ENCODE data around the gene WNK2.

The WNK2 gene

DNA sequence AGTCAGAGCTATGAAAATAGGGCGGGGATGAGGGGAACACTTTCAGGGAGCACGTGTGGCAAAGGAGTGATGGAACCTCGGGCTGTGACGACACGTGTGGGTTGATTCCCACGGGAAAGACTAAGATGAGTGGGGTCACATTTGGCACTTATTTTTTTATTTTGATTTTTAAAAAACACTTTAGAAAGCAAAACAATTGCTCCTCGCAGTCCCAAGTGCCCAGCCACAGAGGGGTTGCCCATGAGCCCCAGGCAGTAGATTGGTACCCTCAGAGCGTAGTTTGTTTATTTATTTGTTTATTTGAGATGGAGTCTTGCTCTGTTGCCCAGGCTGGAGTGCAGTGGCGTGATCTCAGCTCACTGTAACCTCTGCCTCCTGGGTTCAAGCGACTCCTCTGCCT, 69.7 kb downstream of the WNK2 start:
- DNase-seq (ENCODE audit: low read depth in 1 of 2, low spot score in 1 of 2), result no peak

DNA sequence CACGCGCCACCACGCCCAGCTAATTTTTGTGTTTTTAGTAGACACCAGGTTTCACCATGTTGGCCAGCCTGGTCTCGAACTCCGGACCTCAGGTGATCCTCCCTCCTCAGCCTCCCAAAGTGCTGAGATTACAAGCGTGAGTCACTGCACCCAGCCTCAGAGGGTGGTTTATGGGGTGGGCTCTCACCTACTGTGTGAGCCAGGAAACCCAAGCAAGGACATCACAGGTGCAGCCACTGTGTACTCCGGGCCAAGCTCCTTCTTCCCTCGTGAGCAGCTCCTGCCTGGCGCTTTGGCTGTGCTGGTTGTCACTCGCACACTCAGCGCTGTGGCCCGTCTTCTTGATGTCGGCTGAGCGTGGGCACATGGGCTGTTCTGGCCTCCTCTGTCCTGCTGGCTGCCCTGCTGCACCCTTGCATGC, 70.1 kb downstream of the WNK2 start:
- DNase-seq (ENCODE audit: low read depth in 1 of 2, low spot score in 1 of 2), result no peak

- DNase-seq (ENCODE audit: low read depth in 1 of 2, low spot score in 1 of 2), result no peak
These were observed 71.0 kb downstream of the WNK2 start for GRCh38 chr9:93254806-93255493.

DNA sequence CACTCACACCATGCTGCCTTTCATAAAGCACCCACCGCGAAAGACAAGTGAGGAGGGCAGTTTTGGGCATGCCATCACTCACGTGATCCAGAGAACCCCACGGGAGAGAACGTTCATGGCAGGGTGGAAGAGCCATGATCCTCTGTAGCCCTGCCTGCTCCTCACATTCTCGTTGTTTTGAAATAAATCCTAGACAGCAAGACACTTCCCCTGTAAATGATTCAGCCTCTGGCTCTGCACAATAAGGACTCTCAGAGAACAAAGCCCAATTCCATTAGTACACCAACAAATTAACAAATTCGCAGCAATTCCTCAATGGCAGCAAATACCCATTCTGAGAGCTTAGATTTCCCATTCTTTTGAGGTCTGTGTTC, 71.5 kb downstream of the WNK2 start:
- no peak for DNase-seq (ENCODE audit: low read depth in 1 of 2, low spot score in 1 of 2)

DNA sequence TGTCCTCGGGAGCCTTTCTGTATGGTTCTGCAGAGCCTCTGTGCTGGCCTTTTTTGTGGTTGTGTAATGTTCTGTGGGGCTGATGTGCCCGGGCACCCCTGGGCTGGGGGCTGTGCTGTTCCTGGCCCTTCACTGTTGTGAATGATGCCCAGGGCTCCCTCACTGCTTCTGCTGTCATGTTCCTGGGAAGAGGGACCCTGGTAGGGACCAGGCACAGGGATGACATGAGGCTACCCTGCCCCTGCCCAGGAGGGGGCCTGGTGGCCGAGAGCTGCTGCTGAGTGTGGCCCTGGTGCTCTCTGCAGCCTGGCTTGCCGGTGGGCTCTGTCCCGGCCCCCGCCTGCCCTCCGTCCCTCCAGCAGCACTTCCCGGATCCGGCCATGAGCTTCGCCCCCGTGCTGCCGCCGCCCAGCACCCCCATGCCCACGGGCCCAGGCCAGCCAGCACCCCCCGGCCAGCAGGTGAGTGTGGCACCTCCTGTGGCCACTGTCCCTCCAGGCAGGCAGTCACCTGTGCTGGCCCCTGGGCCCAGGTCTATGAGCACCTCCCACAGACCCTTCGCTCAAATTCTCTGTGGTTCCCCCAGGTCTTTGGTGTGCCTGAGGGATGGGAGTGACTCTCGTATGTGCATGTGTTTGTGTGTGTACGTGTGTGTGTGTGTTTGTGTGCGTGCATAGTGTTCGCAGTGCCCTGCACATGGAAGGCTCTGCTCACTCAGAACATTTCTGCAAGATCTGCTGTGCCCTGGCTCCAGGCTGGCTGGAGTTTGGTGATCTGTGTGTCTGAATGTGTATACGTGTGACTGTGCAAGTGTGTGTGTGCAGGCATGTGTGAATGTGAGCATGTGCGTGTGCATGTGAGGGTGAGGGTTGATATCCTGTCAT, 72.3 kb downstream of the WNK2 start:
- DNase-seq (ENCODE audit: low read depth in 1 of 2, low spot score in 1 of 2), result no peak

DNA sequence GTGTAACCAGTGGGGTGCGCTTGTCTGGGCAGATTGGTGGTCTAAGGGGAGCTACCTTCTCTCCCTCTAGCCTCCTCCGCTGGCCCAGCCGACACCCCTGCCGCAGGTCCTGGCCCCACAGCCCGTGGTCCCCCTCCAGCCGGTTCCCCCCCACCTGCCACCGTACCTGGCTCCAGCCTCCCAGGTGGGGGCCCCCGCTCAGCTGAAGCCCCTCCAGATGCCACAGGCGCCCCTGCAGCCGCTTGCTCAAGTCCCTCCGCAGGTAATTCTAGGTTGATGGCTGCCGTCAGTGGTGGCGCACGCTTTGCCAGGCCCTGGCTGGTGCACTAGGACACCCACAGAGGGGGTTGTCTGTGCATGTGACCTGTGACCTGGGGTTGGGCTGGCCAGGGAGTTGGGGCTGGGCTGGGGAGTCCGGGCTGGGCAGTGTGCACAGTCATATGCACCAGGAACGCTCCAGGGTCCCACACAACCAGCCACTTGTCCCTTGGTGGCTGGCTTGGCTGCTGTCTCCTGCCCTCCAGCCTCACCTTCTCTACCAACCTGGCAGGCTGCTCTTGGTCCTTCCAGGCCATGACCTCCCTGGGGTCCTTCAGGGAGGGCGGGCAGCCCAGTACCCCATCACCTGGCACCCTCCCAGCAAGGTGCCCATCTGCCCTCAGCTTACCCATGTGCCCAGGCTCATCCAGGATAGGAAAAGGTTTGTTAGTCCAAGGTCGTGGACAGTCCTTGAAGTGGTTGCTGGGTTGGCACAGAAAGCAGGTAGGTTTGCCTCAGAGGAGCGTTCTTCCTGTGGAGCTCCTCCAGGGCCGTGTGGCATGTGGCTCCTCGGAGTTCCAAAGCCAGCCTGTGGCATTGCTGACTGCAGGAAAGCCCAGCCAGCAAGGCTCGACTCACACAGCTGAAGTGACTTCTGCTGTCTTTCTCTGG, 73.2 kb downstream of the WNK2 start:
- no peak for DNase-seq (ENCODE audit: low read depth in 1 of 2, low spot score in 1 of 2)

GRCh38 chr9:93257808-93258331, 73.9 kb downstream of the WNK2 start:
- DNase-seq (ENCODE audit: low read depth in 1 of 2, low spot score in 1 of 2), result no peak

GRCh38 chr9:93258419-93258817, 74.5 kb downstream of the WNK2 start:
- no peak for DNase-seq (ENCODE audit: low read depth in 1 of 2, low spot score in 1 of 2)

GRCh38 chr9:93258818-93259489, 75.0 kb downstream of the WNK2 start:
- no peak for DNase-seq (ENCODE audit: low read depth in 1 of 2, low spot score in 1 of 2)

DNA sequence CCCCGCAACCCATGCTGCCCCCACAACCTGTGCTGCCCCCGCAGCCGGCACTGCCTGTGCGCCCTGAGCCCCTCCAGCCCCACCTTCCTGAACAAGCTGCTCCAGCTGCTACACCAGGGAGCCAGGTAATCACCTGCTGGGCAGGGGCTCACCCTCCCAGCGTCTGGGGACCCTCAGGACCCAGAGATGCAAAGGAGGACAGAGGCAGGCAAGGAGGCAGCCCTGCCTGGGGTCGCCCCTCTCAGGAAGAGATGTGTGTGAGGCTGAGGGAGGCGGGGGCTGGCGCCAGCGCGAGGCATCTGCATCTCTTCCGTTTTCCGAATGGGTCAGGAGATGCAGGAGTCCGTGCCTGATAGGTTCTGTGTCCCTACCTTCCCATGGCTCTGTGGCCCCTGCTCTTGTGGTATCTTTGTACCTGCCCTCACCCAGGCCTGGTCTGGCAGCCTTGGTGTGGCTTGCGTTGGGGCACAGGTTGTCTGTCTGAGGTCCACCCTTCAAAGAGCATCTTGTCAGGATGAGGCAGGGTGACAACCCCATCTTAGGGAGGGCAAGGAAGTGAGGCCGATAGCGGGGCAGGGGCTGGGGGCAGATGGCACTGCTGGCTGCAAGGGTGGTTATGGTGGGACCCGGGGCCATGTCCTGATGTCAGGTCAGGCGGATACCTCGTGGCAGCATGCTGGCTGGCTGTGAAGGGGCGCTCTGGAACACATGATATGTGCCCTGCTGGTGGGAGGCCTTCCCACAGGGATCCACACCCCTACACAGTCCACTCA, 75.7 kb downstream of the WNK2 start:
- DNase-seq (ENCODE audit: low read depth in 1 of 2, low spot score in 1 of 2), result no peak

DNA sequence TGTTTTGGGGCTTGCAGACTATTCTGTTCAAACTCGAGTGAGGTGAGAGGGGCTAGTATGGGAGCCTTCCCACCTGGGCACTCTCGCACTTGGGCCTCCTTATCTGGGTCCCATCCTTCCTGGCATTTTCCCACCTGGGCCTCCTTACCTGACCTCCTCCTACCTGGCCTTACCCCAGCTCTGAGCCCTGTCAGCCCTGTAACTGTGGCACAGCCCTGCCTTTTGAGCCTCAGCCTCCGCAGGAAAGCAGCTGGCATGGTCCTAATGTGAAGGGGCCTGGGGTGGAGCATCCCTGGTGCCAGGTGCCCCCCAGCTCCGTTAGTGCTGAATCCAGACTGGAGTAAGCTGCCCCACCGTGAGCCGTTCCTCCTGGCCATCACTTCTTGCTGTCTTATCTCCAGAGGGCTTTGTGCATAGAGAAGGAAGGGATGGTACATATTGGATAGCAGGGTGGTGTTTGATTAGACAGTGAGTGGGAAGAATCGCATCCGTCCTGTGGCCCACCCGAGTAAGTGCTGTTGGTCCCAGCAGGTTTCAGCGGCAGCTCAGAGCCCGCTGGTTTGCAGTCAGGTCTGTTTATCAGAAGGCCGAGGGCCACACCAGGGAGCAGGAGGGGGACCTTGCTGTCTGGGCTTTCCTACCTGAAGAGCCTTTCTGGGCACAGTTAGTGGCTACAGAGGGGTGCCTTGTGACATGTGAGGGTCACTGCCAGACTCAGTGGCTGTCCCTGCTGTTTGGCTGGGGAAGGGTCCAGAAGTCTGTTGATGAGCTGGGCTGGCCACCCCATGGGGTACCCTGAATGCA, 76.5 kb downstream of the WNK2 start:
- no peak for DNase-seq (ENCODE audit: low read depth in 1 of 2, low spot score in 1 of 2)

DNA sequence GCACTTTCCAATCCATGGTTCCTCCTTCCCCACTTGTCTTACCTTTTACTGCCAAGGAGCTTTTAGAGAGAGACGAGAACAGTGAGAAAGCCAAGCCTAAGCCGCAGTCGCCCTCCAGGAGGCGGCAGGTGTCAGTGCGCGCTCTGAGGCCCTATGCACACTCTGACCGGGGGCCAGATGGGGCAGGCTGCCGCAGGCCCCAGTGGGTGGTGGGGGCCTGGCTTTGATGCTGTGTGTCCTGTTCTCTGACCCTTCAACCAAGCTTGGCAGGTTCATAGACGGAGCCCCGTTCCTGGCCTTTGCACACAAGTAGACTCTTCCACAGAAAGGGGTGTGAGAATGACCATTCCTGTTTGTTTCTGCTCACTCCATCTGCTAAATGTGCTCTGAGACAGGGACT, 77.3 kb downstream of the WNK2 start:
- DNase-seq (ENCODE audit: low read depth in 1 of 2, low spot score in 1 of 2), result no peak

- no peak for DNase-seq (ENCODE audit: low read depth in 1 of 2, low spot score in 1 of 2)
These were observed 78.0 kb downstream of the WNK2 start for GRCh38 chr9:93261735-93262523.

DNA sequence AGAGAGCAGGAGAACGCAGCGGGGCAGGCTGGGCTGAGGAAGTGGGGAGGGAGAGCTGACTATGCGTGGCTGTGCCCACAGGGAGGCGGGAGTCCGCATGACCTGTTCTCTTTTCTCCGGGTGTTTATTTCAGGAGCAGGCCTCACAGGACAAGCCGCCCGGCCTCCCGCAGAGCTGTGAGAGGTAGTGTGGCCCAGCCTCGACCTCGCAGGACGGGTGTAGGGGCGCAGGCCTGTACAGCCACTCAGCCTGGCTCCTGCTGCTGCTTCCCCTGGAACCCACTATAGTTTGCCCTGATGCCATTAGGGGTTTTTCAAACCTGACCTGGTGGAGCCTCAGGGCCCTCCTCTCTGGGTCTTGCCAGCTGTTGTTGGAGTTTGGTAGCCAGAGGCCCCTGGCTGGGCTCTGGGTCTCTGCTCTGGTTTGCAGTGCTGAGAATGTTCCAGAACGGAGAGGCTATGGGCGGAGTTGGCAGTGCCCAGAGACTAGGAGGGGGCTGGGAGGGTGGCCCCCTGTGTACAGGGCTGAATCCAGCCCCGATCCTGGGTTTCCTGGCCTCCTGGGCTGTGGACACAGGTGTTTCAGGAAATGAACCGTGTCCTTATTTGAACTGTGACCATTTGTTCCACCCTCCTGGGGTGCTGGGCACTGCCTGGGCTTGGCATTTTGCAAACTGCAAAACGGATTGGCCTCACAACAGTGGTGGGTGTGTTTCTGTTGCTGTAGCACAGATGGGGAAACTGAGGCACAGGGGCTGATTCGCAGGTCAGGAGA, 78.8 kb downstream of the WNK2 start:
- no peak for DNase-seq (ENCODE audit: low read depth in 1 of 2, low spot score in 1 of 2)

DNA sequence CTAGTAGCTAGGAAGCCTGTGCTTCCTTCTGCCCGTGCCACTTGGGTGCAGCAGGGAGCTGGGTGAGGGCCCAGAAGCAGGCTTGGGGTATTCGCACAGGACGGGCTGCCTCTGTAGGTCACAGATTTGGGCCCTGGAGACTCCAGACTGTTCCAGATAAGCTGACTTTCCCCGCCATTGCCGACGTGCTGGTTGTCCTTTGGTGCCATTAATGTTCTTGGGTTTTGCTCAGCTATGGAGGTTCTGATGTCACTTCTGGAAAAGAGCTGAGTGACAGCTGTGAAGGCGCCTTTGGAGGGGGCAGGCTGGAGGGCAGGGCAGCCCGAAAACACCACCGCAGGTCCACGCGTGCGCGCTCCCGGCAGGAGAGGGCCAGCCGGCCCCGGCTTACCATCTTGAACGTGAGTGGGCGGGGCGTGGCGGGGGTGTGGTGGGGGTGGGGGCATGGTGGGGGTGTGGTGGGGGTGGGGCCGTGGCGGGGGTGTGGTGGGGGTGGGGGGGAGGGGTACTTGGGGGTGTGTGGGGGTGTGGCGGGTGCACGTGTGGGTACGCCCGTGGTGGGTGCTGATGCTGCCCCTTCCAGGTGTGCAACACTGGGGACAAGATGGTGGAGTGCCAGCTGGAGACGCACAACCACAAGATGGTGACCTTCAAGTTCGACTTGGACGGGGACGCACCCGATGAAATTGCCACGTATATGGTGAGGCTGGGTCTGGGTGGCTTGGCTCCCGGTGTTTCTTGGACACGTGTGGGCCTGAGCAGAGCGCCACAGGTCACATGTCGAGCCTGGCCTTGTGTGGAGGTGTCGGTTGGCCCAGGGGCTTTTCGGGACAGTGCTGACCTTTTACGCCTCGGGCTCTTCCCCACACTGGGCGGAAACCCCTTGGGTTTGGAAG, 79.6 kb downstream of the WNK2 start:
- DNase-seq (ENCODE audit: low read depth in 1 of 2, low spot score in 1 of 2), result no peak

GRCh38 chr9:93264338-93265125, 80.6 kb downstream of the WNK2 start:
- DNase-seq (ENCODE audit: low read depth in 1 of 2, low spot score in 1 of 2), result no peak
